Transverse colon (tissue), 4 donors: ENCODE measurements around the gene PLXND1.

Experiments used
- CTCF ChIP-seq, 5 experiments: fragments of 200-600 bp in 3 of 5; fragments of 450-650 bp in 2 of 5; sonication (generic) in 3 of 5; IDR thresholded peaks; 1 replicate in 2 of 5; 2 replicates in 3 of 5; pipeline ENCODE4 v1.5.1; 2016 to 2017; ENCODE audit warnings: antibody characterized with exemption in 5 of 5, inconsistent platforms in 3 of 5, mild to moderate bottlenecking in 2 of 5, moderate library complexity in 1 of 5
- EP300 ChIP-seq: sonication (generic); formaldehyde crosslinking; IDR thresholded peaks from one replicate; pipeline ENCODE4 v1.6.1; 2017; ENCODE audit warnings: antibody characterized with exemption, low read depth
- POLR2A ChIP-seq: fragments of 450-650 bp; IDR thresholded peaks from one replicate; pipeline ENCODE4 v1.6.1; 2016; ENCODE audit warnings: antibody characterized with exemption, mild to moderate bottlenecking, moderate library complexity
- POLR2AphosphoS5 ChIP-seq, 3 donors: sonication (generic); formaldehyde crosslinking; IDR thresholded peaks; one replicate each; pipeline ENCODE4 v1.6.1; 2016; ENCODE audit warnings: antibody characterized with exemption in 3 of 3

- TF ChIP-seq EP300 = no peak
- no peak for TF ChIP-seq CTCF (IDR thresholded peaks at IDR 0.05)
- no peak for TF ChIP-seq POLR2A
- no peak for TF ChIP-seq POLR2AphosphoS5 (IDR thresholded peaks at IDR 0.05)
These were observed 1.7 kb downstream of the PLXND1 start for GRCh38 chr3:129604767-129605166.
